ENCODE results near the gene CASZ1.

The CASZ1 gene

GRCh38 chr1:10649517-10650201 is 146.8 kb downstream of the CASZ1 start:
- Histone ChIP-seq H3K4me3 (ENCODE audit: insufficient read depth in 1 of 2, low read depth in 1 of 2, low read length in 2 of 2) (no peak overlapping the region), H4K91ac (ENCODE audit: low read length) (no peak overlapping the region), H2BK12ac (ENCODE audit: low read length in 2 of 2) (no peak overlapping the region), H3K36me3 (ENCODE audit: control insufficient read depth in 1 of 2, insufficient read depth in 2 of 2, low read depth in 1 of 2, low read length in 2 of 2) (no peaks in the 10 kb centered on the region), H4K8ac (ENCODE audit: low read length) (no peak overlapping the region), H2BK5ac (ENCODE audit: low read depth, low read length, poor library complexity, severe bottlenecking) (no peak overlapping the region), H3K9ac (ENCODE audit: low read length) (no peak overlapping the region), H3K27me3 (ENCODE audit: control insufficient read depth in 1 of 2, insufficient read depth in 1 of 2, low read length in 2 of 2) (peaks cover 5 to 38% of the 10 kb centered on the region in 2 experiments), H2BK120ac (ENCODE audit: low read depth, low read length) (no peak overlapping the region), H3K18ac (ENCODE audit: low read depth in 1 of 2, low read length in 2 of 2) (no peak overlapping the region), H3K4ac (ENCODE audit: low read depth in 1 of 2, low read length in 2 of 2) (no peak overlapping the region), H3K4me1 (ENCODE audit: control insufficient read depth, insufficient read depth, low read depth, low read length) (peaks cover 21% of the 10 kb centered on the region), H3K14ac (ENCODE audit: low read length in 2 of 2) (no peak overlapping the region), H3K79me1 (replicated peaks; ENCODE audit: low read length, poor library complexity, severe bottlenecking) (no peaks in the 10 kb centered on the region), H2AFZ (ENCODE audit: low read depth, low read length) (no peak overlapping the region), H3K4me2 (ENCODE audit: low read length, poor library complexity, severe bottlenecking) (no peak overlapping the region), H3K27ac (ENCODE audit: low read length, poor library complexity, severe bottlenecking) (no peak overlapping the region), H2BK15ac (ENCODE audit: low read depth, poor library complexity, severe bottlenecking) (no peak overlapping the region), H3K23ac (ENCODE audit: low read length in 2 of 2) (no peak overlapping the region), H2AK5ac (ENCODE audit: low read length, severe bottlenecking) (no peak overlapping the region), H3K9me3 (ENCODE audit: control insufficient read depth, low read length) (no peaks in the 10 kb centered on the region)
- DNase-seq = no peak
- 23% methylated on average over 30 of the region's 30 CpGs for WGBS

GRCh38 chr1:10648689-10649516 is 147.5 kb downstream of the CASZ1 start:
- Histone ChIP-seq H3K18ac (ENCODE audit: low read depth in 1 of 2, low read length in 2 of 2) (no peak overlapping the region), H3K27me3 (ENCODE audit: control insufficient read depth in 1 of 2, insufficient read depth in 1 of 2, low read length in 2 of 2) (peaks cover 5 to 31% of the 10 kb centered on the region in 2 experiments), H3K36me3 (ENCODE audit: control insufficient read depth in 1 of 2, insufficient read depth in 2 of 2, low read depth in 1 of 2, low read length in 2 of 2) (no peaks in the 10 kb centered on the region), H2BK120ac (ENCODE audit: low read depth, low read length) (no peak overlapping the region), H3K23ac (ENCODE audit: low read length in 2 of 2) (no peak overlapping the region), H2BK5ac (ENCODE audit: low read depth, low read length, poor library complexity, severe bottlenecking) (no peak overlapping the region), H3K4me2 (ENCODE audit: low read length, poor library complexity, severe bottlenecking) (no peak overlapping the region), H2AFZ (ENCODE audit: low read depth, low read length) (no peak overlapping the region), H2BK12ac (ENCODE audit: low read length in 2 of 2) (no peak overlapping the region), H2BK15ac (ENCODE audit: low read depth, poor library complexity, severe bottlenecking) (no peak overlapping the region), H3K4ac (ENCODE audit: low read depth in 1 of 2, low read length in 2 of 2) (peak overlapping the region in 1 of 2 experiments; percentile 37), H3K27ac (ENCODE audit: low read length, poor library complexity, severe bottlenecking) (no peak overlapping the region), H3K79me1 (replicated peaks; ENCODE audit: low read length, poor library complexity, severe bottlenecking) (no peaks in the 10 kb centered on the region), H2AK5ac (ENCODE audit: low read length, severe bottlenecking) (no peak overlapping the region), H3K9me3 (ENCODE audit: control insufficient read depth, low read length) (no peaks in the 10 kb centered on the region), H3K4me3 (ENCODE audit: insufficient read depth in 1 of 2, low read depth in 1 of 2, low read length in 2 of 2) (no peak overlapping the region), H4K91ac (ENCODE audit: low read length) (no peak overlapping the region), H3K14ac (ENCODE audit: low read length in 2 of 2) (no peak overlapping the region), H3K9ac (ENCODE audit: low read length) (no peak overlapping the region), H4K8ac (ENCODE audit: low read length) (no peak overlapping the region), H3K4me1 (ENCODE audit: control insufficient read depth, insufficient read depth, low read depth, low read length) (peaks cover 21% of the 10 kb centered on the region)
- peak; percentile 31 for DNase-seq
- 53% methylated on average over 32 of the region's 32 CpGs for WGBS

DNA sequence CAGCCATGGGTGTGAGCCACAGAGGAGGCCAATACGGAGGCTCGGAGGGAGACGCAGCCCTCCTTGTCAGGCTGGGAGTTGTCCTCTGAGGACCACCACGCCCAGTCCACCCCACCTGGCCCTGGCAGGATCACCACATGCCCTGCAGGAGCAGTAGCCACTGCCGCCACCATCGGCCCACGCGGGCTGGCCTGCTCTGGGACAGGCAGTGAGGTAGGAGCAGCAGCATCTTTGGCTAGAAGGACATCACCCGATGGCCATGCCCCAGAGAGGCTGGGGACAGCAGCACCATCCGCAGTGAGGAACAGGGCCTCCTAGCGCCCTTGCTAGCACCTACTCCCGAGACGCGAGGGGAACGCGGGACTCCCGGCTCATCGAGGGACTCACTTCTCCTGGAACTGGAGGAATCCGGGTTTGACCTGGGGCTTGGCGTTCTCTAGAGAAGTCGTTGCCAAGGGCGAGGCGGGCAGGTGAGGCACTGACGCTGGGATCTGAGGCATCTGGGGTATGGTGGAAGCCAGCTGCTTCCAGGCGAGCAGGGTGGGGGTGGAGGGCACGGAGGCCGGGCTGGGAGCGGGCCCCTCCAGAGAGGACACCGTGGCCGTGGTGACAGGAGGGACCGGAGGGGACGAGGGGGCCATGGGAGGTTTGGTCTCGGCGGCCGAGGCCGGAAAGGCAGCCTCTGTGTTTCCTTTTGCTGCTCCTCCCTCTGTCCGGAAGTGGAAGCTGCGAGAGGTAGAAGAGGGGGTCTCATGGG is 148.9 kb downstream of the CASZ1 start:
- Histone ChIP-seq H3K4me3 (ENCODE audit: insufficient read depth in 1 of 2, low read depth in 1 of 2, low read length in 2 of 2) (no peak overlapping the region), H3K27ac (ENCODE audit: low read length, poor library complexity, severe bottlenecking) (no peak overlapping the region), H3K79me1 (replicated peaks; ENCODE audit: low read length, poor library complexity, severe bottlenecking) (no peaks in the 10 kb centered on the region), H2BK15ac (ENCODE audit: low read depth, poor library complexity, severe bottlenecking) (peak overlapping the region; percentile 19), H2AK5ac (ENCODE audit: low read length, severe bottlenecking) (no peak overlapping the region), H3K9ac (ENCODE audit: low read length) (no peak overlapping the region), H3K18ac (ENCODE audit: low read depth in 1 of 2, low read length in 2 of 2) (no peak overlapping the region), H3K4me1 (ENCODE audit: control insufficient read depth, insufficient read depth, low read depth, low read length) (peaks cover 21% of the 10 kb centered on the region), H2BK5ac (ENCODE audit: low read depth, low read length, poor library complexity, severe bottlenecking) (no peak overlapping the region), H3K9me3 (ENCODE audit: control insufficient read depth, low read length) (no peaks in the 10 kb centered on the region), H3K23ac (ENCODE audit: low read length in 2 of 2) (no peak overlapping the region), H3K14ac (ENCODE audit: low read length in 2 of 2) (no peak overlapping the region), H2BK120ac (ENCODE audit: low read depth, low read length) (no peak overlapping the region), H4K8ac (ENCODE audit: low read length) (no peak overlapping the region), H3K27me3 (ENCODE audit: control insufficient read depth in 1 of 2, insufficient read depth in 1 of 2, low read length in 2 of 2) (peaks cover 5 to 26% of the 10 kb centered on the region in 2 experiments), H4K91ac (ENCODE audit: low read length) (peak overlapping the region; percentile 18), H3K36me3 (ENCODE audit: control insufficient read depth in 1 of 2, insufficient read depth in 2 of 2, low read depth in 1 of 2, low read length in 2 of 2) (no peaks in the 10 kb centered on the region), H3K4me2 (ENCODE audit: low read length, poor library complexity, severe bottlenecking) (no peak overlapping the region), H2BK12ac (ENCODE audit: low read length in 2 of 2) (no peak overlapping the region), H2AFZ (ENCODE audit: low read depth, low read length) (no peak overlapping the region), H3K4ac (ENCODE audit: low read depth in 1 of 2, low read length in 2 of 2) (no peak overlapping the region)
- no peak for DNase-seq
- 95% methylated on average over 36 of the region's 38 CpGs for WGBS

All from mesenchymal stem cell (in vitro differentiated cells and primary cell).